Right lobe of liver (tissue), 4 donors: ENCODE measurements around the gene VASH2.

Source experiments
- CTCF ChIP-seq, 4 donors: fragments of 200-600 bp in 3 of 4; fragments of 450-650 bp in 1 of 4; IDR thresholded peaks; one replicate each; pipeline versions ENCODE4 v1.5.1 to v1.8.0; 2016 to 2022; ENCODE audit warnings: antibody characterized with exemption in 4 of 4, mild to moderate bottlenecking in 2 of 4
- POLR2A ChIP-seq: fragments of 450-650 bp; IDR thresholded peaks from one replicate; pipeline ENCODE4 v1.6.1; 2017; ENCODE audit warnings: antibody characterized with exemption, mild to moderate bottlenecking
- donor health status: DM: no; HTN: no; CAD: no.
- donor health status: DM: no; HTN: no; CAD: no.
- donor health status: DM: no; HTN: yes; CAD: no.

GRCh38 chr1:212974711-212975110 lies 24.4 kb downstream of the VASH2 start:
- TF ChIP-seq POLR2A (no peak), CTCF (IDR thresholded peaks at IDR 0.05) (no peak)
